Liver (tissue), 9 donors: ENCODE results near the gene LAMA2. TPM values are rescaled to one million over a fixed set of nuclear protein-coding genes. Genes with fewer than 3 reads are reported as not detected.

Experiments used
- DNase-seq: peaks from one replicate; pipeline ENCODE4 v3.0.0-alpha.2; 2017; ENCODE audit warnings: low spot score
- H3K27ac ChIP-seq, 2 donors: one replicate each; pipeline ENCODE4 v1.7.0; 2013; ENCODE audit warnings: inconsistent platforms in 2 of 2, low read length in 2 of 2, control low read depth in 1 of 2, low read depth in 1 of 2, mild to moderate bottlenecking in 1 of 2
- H3K27me3 ChIP-seq, 4 donors: one replicate each; pipeline versions ENCODE4 v1.6.1 to v1.7.0; 2013; ENCODE audit warnings: low read length in 3 of 4, inconsistent platforms in 1 of 4, mild to moderate bottlenecking in 1 of 4, moderate library complexity in 1 of 4; ENCODE audit not compliant: control insufficient read depth in 4 of 4, insufficient read depth in 4 of 4
- H3K36me3 ChIP-seq, 4 donors: one replicate each; pipeline versions ENCODE4 v1.6.1 to v1.7.0; 2013; ENCODE audit warnings: low read length in 3 of 4, mild to moderate bottlenecking in 3 of 4, low read depth in 1 of 4, moderate library complexity in 1 of 4; ENCODE audit not compliant: control insufficient read depth in 4 of 4, insufficient read depth in 3 of 4
- H3K4me1 ChIP-seq, 4 donors: one replicate each; pipeline versions ENCODE4 v1.6.1 to v1.7.0; 2013; ENCODE audit warnings: low read length in 3 of 4, mild to moderate bottlenecking in 3 of 4, moderate library complexity in 1 of 4; ENCODE audit not compliant: control insufficient read depth in 4 of 4, insufficient read depth in 4 of 4
- H3K4me3 ChIP-seq, 3 donors: one replicate each; pipeline versions ENCODE4 v1.6.1 to v1.7.0; 2013; ENCODE audit warnings: low read length in 3 of 3, control low read depth in 1 of 3, low read depth in 1 of 3, mild to moderate bottlenecking in 1 of 3
- H3K9ac ChIP-seq, 2 donors: one replicate each; pipeline ENCODE4 v1.7.0; 2013; ENCODE audit warnings: low read length in 2 of 2, mild to moderate bottlenecking in 2 of 2, moderate library complexity in 2 of 2, control low read depth in 1 of 2, low read depth in 1 of 2
- H3K9me3 ChIP-seq, 4 donors: one replicate each; pipeline versions ENCODE4 v1.6.1 to v1.7.0; 2013; ENCODE audit warnings: low read length in 3 of 4; ENCODE audit not compliant: control insufficient read depth in 4 of 4
- ATF3 ChIP-seq: IDR thresholded peaks from 2 replicates; pipeline ENCODE4 v1.6.1; 2016; ENCODE audit warnings: antibody characterized with exemption
- CTCF ChIP-seq: fragments of 150-350 bp; IDR thresholded peaks from 2 replicates; pipeline ENCODE4 v1.5.1; 2017; ENCODE audit warnings: improper control_type of control experiment, low read depth, low read length; ENCODE audit not compliant: missing input control
- EGR1 ChIP-seq, 2 donors: IDR thresholded peaks; 2 replicates each; pipeline ENCODE4 v1.6.1; 2016 to 2018; ENCODE audit warnings: antibody characterized with exemption in 2 of 2, low read depth in 2 of 2
- FOXA1 ChIP-seq: IDR thresholded peaks from 2 replicates; pipeline ENCODE4 v1.6.1; 2016; ENCODE audit warnings: antibody characterized with exemption
- FOXA2 ChIP-seq: IDR thresholded peaks from 2 replicates; pipeline ENCODE4 v1.6.1; 2016; ENCODE audit warnings: antibody characterized with exemption
- GABPA ChIP-seq, 2 donors: IDR thresholded peaks in 1 of 2; conservative IDR thresholded peaks in 1 of 2; 2 replicates each; pipeline ENCODE4 v1.6.1; 2016; ENCODE audit warnings: antibody characterized with exemption in 2 of 2, mild to moderate bottlenecking in 1 of 2, moderate library complexity in 1 of 2
- HNF4A ChIP-seq, 2 donors: conservative IDR thresholded peaks; 2 replicates each; pipeline ENCODE4 v1.6.1; 2016; ENCODE audit warnings: antibody characterized with exemption in 2 of 2, mild to moderate bottlenecking in 2 of 2
- HNF4G ChIP-seq: IDR thresholded peaks from 2 replicates; pipeline ENCODE4 v1.6.1; 2016; ENCODE audit warnings: antibody characterized with exemption
- JUND ChIP-seq, 2 donors: IDR thresholded peaks; 2 replicates each; pipeline ENCODE4 v1.6.1; 2016; ENCODE audit warnings: antibody characterized with exemption in 2 of 2
- MAX ChIP-seq: IDR thresholded peaks from 2 replicates; pipeline ENCODE4 v1.6.1; 2016; ENCODE audit warnings: antibody characterized with exemption
- RAD21 ChIP-seq, 2 donors: IDR thresholded peaks; 2 replicates each; pipeline ENCODE4 v1.6.1; 2016; ENCODE audit warnings: antibody characterized with exemption in 2 of 2, mild to moderate bottlenecking in 2 of 2
- REST ChIP-seq: IDR thresholded peaks from 2 replicates; pipeline ENCODE4 v1.6.1; 2016; ENCODE audit warnings: antibody characterized with exemption, mild to moderate bottlenecking
- RXRA ChIP-seq, 2 donors: IDR thresholded peaks; 2 replicates each; pipeline ENCODE4 v1.6.1; 2017 to 2018; ENCODE audit warnings: antibody characterized with exemption in 2 of 2, mild to moderate bottlenecking in 1 of 2
- SP1 ChIP-seq: IDR thresholded peaks from 2 replicates; pipeline ENCODE4 v1.6.1; 2018; ENCODE audit warnings: antibody characterized with exemption, mild to moderate bottlenecking
- TAF1 ChIP-seq: conservative IDR thresholded peaks from 2 replicates; pipeline ENCODE4 v1.6.1; 2016; ENCODE audit warnings: antibody characterized with exemption, mild to moderate bottlenecking
- YY1 ChIP-seq: IDR thresholded peaks from 2 replicates; pipeline ENCODE4 v1.6.1; 2016; ENCODE audit warnings: antibody characterized with exemption, mild to moderate bottlenecking
- ZBTB33 ChIP-seq: IDR thresholded peaks from 2 replicates; pipeline ENCODE4 v1.6.1; 2016; ENCODE audit warnings: antibody characterized with exemption
- WGBS: extraction: QIAGEN DNeasy Blood & Tissue Kit; methylation state at CpG from one replicate; pipeline ENCODE4 v1.1.7; 2013; 5-methylcytosine and 5-hydroxymethylcytosine counted together
- polyA plus RNA-seq, 2 donors: library from polyadenylated mRNA; stranded (reverse) in 1 of 2; unstranded in 1 of 2; fragments of 200-250 nt in 1 of 2; fragments of >200 nt in 1 of 2; fragmentation: Nextera tagmentation in 1 of 2; extraction: Ambion mirVana in 1 of 2; gene quantifications; one replicate each; pipeline versions ENCODE4 v1.2.1 to v1.2.3, GENCODE V29; 2013 to 2015
- total RNA-seq, 2 donors: library from RNA; depleted of rRNA; stranded (reverse); fragments of >200 nt; gene quantifications; one replicate each; pipeline ENCODE4 v1.2.3, GENCODE V29; 2014
- donor health status: healthy.
- donor health status: healthy.
- donor health status: healthy.
- donor health status: healthy.
- donor health status: healthy.

Gene LAMA2
- total and polyA plus RNA-seq, 4 donors: 1.3 to 17.0 (median 3.0) TPM

- Histone ChIP-seq H3K27me3 (peaks cover 0 to 4% (median 0%) of the 10 kb centered on the region in 4 donors), H3K4me1 (no peaks in the 10 kb centered on the region), H3K9me3 (no peaks in the 10 kb centered on the region), H3K27ac (no peak overlapping the region), H3K4me3 (no peak overlapping the region), H3K36me3 (no peaks in the 10 kb centered on the region), H3K9ac (no peak overlapping the region)
- TF ChIP-seq ZBTB33 (no peak), FOXA2 (no peak), GABPA (IDR thresholded peaks at IDR 0.05 in 1 of 2, conservative IDR thresholded peaks at IDR 0.05 in 1 of 2) (no peak), HNF4G (no peak), RAD21 (IDR thresholded peaks at IDR 0.05) (no peak), TAF1 (no peak), YY1 (no peak), SP1 (no peak), HNF4A (conservative IDR thresholded peaks at IDR 0.05) (no peak), ATF3 (no peak), EGR1 (IDR thresholded peaks at IDR 0.05; ENCODE audit: low read depth in 2 of 2) (no peak), MAX (no peak), CTCF (no peak), FOXA1 (no peak)
- 76% methylated on average over 1 of the region's 1 CpG for WGBS
- no peak for DNase-seq
Observed at GRCh38 chr6:128954308-128955043, 71.5 kb downstream of the LAMA2 start.

- Histone ChIP-seq H3K36me3 (no peaks in the 10 kb centered on the region), H3K27me3 (no peaks in the 10 kb centered on the region), H3K9me3 (no peaks in the 10 kb centered on the region), H3K4me3 (no peak overlapping the region), H3K4me1 (no peaks in the 10 kb centered on the region), H3K9ac (no peak overlapping the region), H3K27ac (no peak overlapping the region)
- 37% methylated on average over 2 of the region's 2 CpGs for WGBS
- TF ChIP-seq ATF3 (no peak), CTCF (no peak), SP1 (no peak), ZBTB33 (no peak), JUND (IDR thresholded peaks at IDR 0.05) (no peak), RXRA (IDR thresholded peaks at IDR 0.05) (no peak), HNF4G (no peak), YY1 (no peak), REST (no peak), TAF1 (no peak), RAD21 (IDR thresholded peaks at IDR 0.05) (no peak), HNF4A (conservative IDR thresholded peaks at IDR 0.05) (no peak), EGR1 (IDR thresholded peaks at IDR 0.05; ENCODE audit: low read depth in 2 of 2) (no peak), FOXA1 (no peak), MAX (no peak)
- DNase-seq: no peak
Observed at GRCh38 chr6:128963561-128963960, 80.6 kb downstream of the LAMA2 start.
